RWPE2 (cell line): ENCODE data around the gene WDR76.

Source experiments
- ATAC-seq: fragments of 200-7000 bp; cut with Tn5 transposase; 3 replicates; pipeline ENCODE4 v1.9.1; 2021; ENCODE audit warnings: low read depth
- DNase-seq: peaks from one replicate; pipeline ENCODE4 v3.0.0-alpha.2; 2020; ENCODE audit warnings: low spot score
- H3K27ac ChIP-seq: fragments of 450-650 bp; 2 replicates; pipeline ENCODE4 v1.5.1; 2017; ENCODE audit warnings: mild to moderate bottlenecking; ENCODE audit not compliant: poor library complexity, severe bottlenecking
- H3K27me3 ChIP-seq: fragments of 250-450 bp; sonication (Bioruptor Pico); 2 replicates; pipeline ENCODE4 v1.5.1; 2021; ENCODE audit warnings: mild to moderate bottlenecking, moderate library complexity; ENCODE audit not compliant: insufficient read depth, poor library complexity, severe bottlenecking
- H3K36me3 ChIP-seq: fragments of 250-450 bp; sonication (Bioruptor Pico); 2 replicates; pipeline ENCODE4 v1.5.1; 2020; ENCODE audit warnings: low read depth, mild to moderate bottlenecking, moderate library complexity
- H3K4me1 ChIP-seq: fragments of 250-450 bp; sonication (Bioruptor Pico); 2 replicates; pipeline ENCODE4 v1.5.1; 2021; ENCODE audit warnings: mild to moderate bottlenecking, moderate library complexity; ENCODE audit not compliant: insufficient read depth, poor library complexity, severe bottlenecking
- H3K4me3 ChIP-seq: fragments of 250-450 bp; sonication (Bioruptor Pico); 2 replicates; pipeline ENCODE4 v1.5.1; 2021; ENCODE audit warnings: mild to moderate bottlenecking, moderate library complexity; ENCODE audit not compliant: severe bottlenecking
- H3K9me3 ChIP-seq: fragments of 250-450 bp; sonication (Bioruptor Pico); 2 replicates; pipeline ENCODE4 v1.5.1; 2021; ENCODE audit warnings: mild to moderate bottlenecking, moderate library complexity; ENCODE audit not compliant: severe bottlenecking
- CTCF ChIP-seq: fragments of 450-650 bp; IDR thresholded peaks from one replicate; pipeline ENCODE4 v1.5.1; 2017; ENCODE audit warnings: mild to moderate bottlenecking, moderate library complexity; ENCODE audit not compliant: poor library complexity, severe bottlenecking

Gene WDR76

GRCh38 chr15:43795197-43795596, 31.6 kb upstream of the WDR76 start:
- peaks cover 5% of the 10 kb centered on the region for H3K4me1 ChIP-seq
- H3K36me3 ChIP-seq: peaks cover 61% of the 10 kb centered on the region
- no peak for DNase-seq
- no peak overlapping the region for H3K4me3 ChIP-seq
- no peak for TF ChIP-seq CTCF
- H3K9me3 ChIP-seq: no peaks in the 10 kb centered on the region
- no peaks in the 10 kb centered on the region for H3K27me3 ChIP-seq
- ATAC-seq: no peak
- H3K27ac ChIP-seq: no peak overlapping the region

GRCh38 chr15:43795997-43796396, 30.8 kb upstream of the WDR76 start:
- DNase-seq (no peak), ATAC-seq (no peak)
- H3K4me3 ChIP-seq: no peak overlapping the region
- H3K36me3 ChIP-seq: peaks cover 65% of the 10 kb centered on the region
- H3K27me3 ChIP-seq: no peaks in the 10 kb centered on the region
- no peak overlapping the region for H3K27ac ChIP-seq
- H3K9me3 ChIP-seq: no peaks in the 10 kb centered on the region
- H3K4me1 ChIP-seq: peaks cover 5% of the 10 kb centered on the region
- TF ChIP-seq CTCF: no peak

- Histone ChIP-seq H3K36me3 (peaks cover 71% of the 10 kb centered on the region), H3K4me1 (peaks cover 10% of the 10 kb centered on the region), H3K27ac (no peak overlapping the region)
These were observed 30.2 kb upstream of the WDR76 start for GRCh38 chr15:43796566-43796965.

GRCh38 chr15:43799209-43799944, 27.4 kb upstream of the WDR76 start:
- no peaks in the 10 kb centered on the region for H3K9me3 ChIP-seq
- no peak overlapping the region for H3K4me3 ChIP-seq
- H3K27ac ChIP-seq: peak overlapping the region; percentile 63
- no peak for TF ChIP-seq CTCF
- H3K4me1 ChIP-seq: peaks cover 12% of the 10 kb centered on the region
- H3K27me3 ChIP-seq: no peaks in the 10 kb centered on the region
- no peak for ATAC-seq
- peaks cover 78% of the 10 kb centered on the region for H3K36me3 ChIP-seq
- DNase-seq: no peak

More at GRCh38 chr15:43796566-43796965, 30.2 kb upstream of the WDR76 start:
- TF ChIP-seq CTCF: no peak
- ATAC-seq: no peak
- Histone ChIP-seq H3K4me3 (no peak overlapping the region), H3K27me3 (no peaks in the 10 kb centered on the region), H3K9me3 (no peaks in the 10 kb centered on the region)
- no peak for DNase-seq

GRCh38 chr15:43799945-43800285, 26.9 kb upstream of the WDR76 start, which contains the start of gene SERINC4:
Gene SERINC4, minus strand, starts transcription at chr15:43800220. Its CDS starts 234 bp downstream, at chr15:43799986.
- Histone ChIP-seq H3K9me3 (no peaks in the 10 kb centered on the region), H3K36me3 (peaks cover 78% of the 10 kb centered on the region), H3K4me1 (peaks cover 12% of the 10 kb centered on the region), H3K27me3 (no peaks in the 10 kb centered on the region), H3K27ac (peak within 1 kb of the TSS; percentile 63), H3K4me3 (peak within 1 kb of the TSS; percentile 91)
- no peak for DNase-seq
- no peak for ATAC-seq
- no peak for TF ChIP-seq CTCF
